K562 (cell line): ENCODE data around the gene PYGO2. TPM values are rescaled to one million over a fixed set of nuclear protein-coding genes. Genes with fewer than 3 reads are reported as not detected.
A peak's percentile ranks its signal among the peaks of the same experiment; 100 is the strongest.

Source experiments
- ATAC-seq: fragments of 200-7000 bp; cut with Tn5 transposase; 3 replicates; pipeline ENCODE4 v1.9.1; 2020; ENCODE audit warnings: moderate library complexity
- BruUV-seq: library from RNA; stranded (reverse); fragments of 400-500 nt; replicated peaks from 2 replicates; lab custom pipeline; 2021; lab: Mats Ljungman, UMichigan
- CTCF ChIA-PET: fragments of 300-600 bp; formaldehyde crosslinking; extraction: SDS; loops from one replicate; lab custom pipeline; 2021; ENCODE audit warnings: low intra/inter-chr PET ratio; lab: Yijun Ruan, JAX
- POLR2A ChIA-PET: fragments of 300-600, 350-650 bp; sonication (Branson Sonifier 250); formaldehyde crosslinking; extraction: SDS; loops from one replicate; lab custom pipeline; 2021; ENCODE audit warnings: antibody characterized with exemption, inconsistent platforms; lab: Yijun Ruan, JAX
- DNase-seq, 4 experiments: peaks; one replicate each; pipeline versions ENCODE4 v3.0.0 to v3.0.0-alpha.2; 2011 to 2018; ENCODE audit warnings: low spot score in 3 of 4, mixed read lengths in 3 of 4; ENCODE audit errors: extremely low read depth in 1 of 4
- FAIRE-seq: peaks from 2 replicates; lab custom pipeline; 2011; peaks lifted over from hg19 to GRCh38; lab: Jason Lieb, UNC
- H2AFZ ChIP-seq: 2 replicates; pipeline ENCODE4 v1.6.0; 2011; ENCODE audit warnings: low read depth, low read length, control low read depth, inconsistent platforms
- H3K27ac ChIP-seq: fragments of 200-600 bp; 3 replicates; pipeline ENCODE4 v1.8.0; 2011; ENCODE audit warnings: low read depth, mild to moderate bottlenecking, control low read depth, inconsistent platforms, low read length, moderate library complexity, mixed read lengths; ENCODE audit errors: extremely low read depth
- H3K27me3 ChIP-seq, 2 experiments: fragments of 300-600 bp in 1 of 2; 2 replicates in 1 of 2; 3 replicates in 1 of 2; pipeline versions ENCODE4 v1.6.0 to v1.8.0; 2011; ENCODE audit warnings: inconsistent platforms in 2 of 2, low read length in 2 of 2, mild to moderate bottlenecking in 1 of 2, mixed read lengths in 1 of 2, moderate library complexity in 1 of 2; ENCODE audit not compliant: control insufficient read depth in 2 of 2, insufficient read depth in 2 of 2
- H3K36me3 ChIP-seq: fragments of 300-600 bp; 3 replicates; pipeline ENCODE4 v1.8.0; 2011; ENCODE audit warnings: mild to moderate bottlenecking, low read length, inconsistent platforms; ENCODE audit not compliant: control insufficient read depth, insufficient read depth
- H3K4me1 ChIP-seq, 2 experiments: fragments of 200-600 bp in 1 of 2; replicated peaks in 1 of 2; 2 replicates in 1 of 2; 3 replicates in 1 of 2; pipeline versions ENCODE4 v1.5.1 to v1.8.0; 2011; ENCODE audit warnings: inconsistent platforms in 2 of 2, low read length in 2 of 2, mild to moderate bottlenecking in 1 of 2, mixed read lengths in 1 of 2, moderate library complexity in 1 of 2; ENCODE audit not compliant: control insufficient read depth in 2 of 2, insufficient read depth in 2 of 2
- H3K4me2 ChIP-seq: 2 replicates; pipeline ENCODE4 v1.6.1; 2011; ENCODE audit warnings: low read length, control low read depth, inconsistent platforms, mixed read lengths; ENCODE audit not compliant: insufficient read depth
- H3K4me3 ChIP-seq: fragments of 200-600 bp; sonication (generic), shearing (Covaris generic); 2 replicates; pipeline ENCODE4 v1.5.1; 2016; ENCODE audit warnings: control low read depth, inconsistent platforms
- H3K79me2 ChIP-seq: fragments of 200-600 bp; 3 replicates; pipeline ENCODE4 v1.8.0; 2011; ENCODE audit warnings: low read length, inconsistent platforms; ENCODE audit not compliant: control insufficient read depth, insufficient read depth
- H3K9ac ChIP-seq, 2 experiments: 2 replicates each; pipeline versions ENCODE4 v1.6.0 to v1.6.1; 2011; ENCODE audit warnings: low read depth in 2 of 2, low read length in 2 of 2, control low read depth in 1 of 2, inconsistent platforms in 1 of 2, mild to moderate bottlenecking in 1 of 2, mixed read lengths in 1 of 2; ENCODE audit not compliant: insufficient read depth in 1 of 2
- H3K9me1 ChIP-seq: one replicate; pipeline ENCODE4 v1.6.0; 2011; ENCODE audit warnings: inconsistent platforms, mild to moderate bottlenecking, low read length, moderate library complexity; ENCODE audit not compliant: control insufficient read depth, insufficient read depth
- H3K9me3 ChIP-seq: replicated peaks from 2 replicates; pipeline ENCODE4 v1.5.1; 2011; ENCODE audit warnings: low read depth, low read length, inconsistent platforms; ENCODE audit not compliant: control insufficient read depth, insufficient read depth
- H4K20me1 ChIP-seq: replicated peaks from 2 replicates; pipeline ENCODE4 v1.6.1; 2011; ENCODE audit warnings: low read length, inconsistent platforms, mixed read lengths; ENCODE audit not compliant: control insufficient read depth, insufficient read depth
- ELF4 ChIP-seq: fragments of 450-650 bp; formaldehyde crosslinking; IDR thresholded peaks from 2 replicates; pipeline ENCODE4 v1.4.0; 2022; ENCODE audit warnings: missing genetic modification characterization
- ETV5 ChIP-seq: sonication (generic); formaldehyde crosslinking; IDR thresholded peaks from 2 replicates; pipeline ENCODE4 v1.4.0; 2020; ENCODE audit warnings: low read depth, mild to moderate bottlenecking, missing genetic modification reagents
- POLR2G ChIP-seq: fragments of 200-400 bp; formaldehyde crosslinking; IDR thresholded peaks from 2 replicates; pipeline ENCODE4 v1.6.1; 2017; ENCODE audit warnings: low read depth, mild to moderate bottlenecking, antibody characterized with exemption, low read length, moderate library complexity
- RBFOX2 ChIP-seq: fragments of 200-400 bp; formaldehyde crosslinking; IDR thresholded peaks from 2 replicates; pipeline ENCODE4 v1.6.1; 2017; ENCODE audit warnings: low read depth, mild to moderate bottlenecking, low read length, moderate library complexity
- RUNX1 ChIP-seq: sonication (generic); IDR thresholded peaks from 2 replicates; pipeline ENCODE4 v1.6.1; 2016; ENCODE audit warnings: antibody characterized with exemption, low read depth
- WGBS: fragments of 100-300 bp; shearing (Covaris generic); methylation state at CpG from one replicate; pipeline ENCODE4 v1.1.6; 2016; ENCODE audit warnings: low coverage, mixed read lengths; ENCODE audit not compliant: insufficient coverage; ENCODE audit errors: missing lambda C conversion rate; 5-methylcytosine and 5-hydroxymethylcytosine counted together
- in situ Hi-C: fragments of 300-500 bp; cut with MboI; formaldehyde crosslinking; loops from 4 replicates; pipeline ENCODE4 v1.15.0; 2018; ENCODE audit warnings: inconsistent platforms, mixed read lengths
- intact Hi-C: fragments of 100-400 bp; cut with micrococcal nuclease; formaldehyde crosslinking; loops from 2 replicates; pipeline ENCODE4 v1.14.2; 2022
- polyA plus RNA-seq, 8 experiments: library from polyadenylated mRNA; depleted of rRNA in 4 of 8; stranded (reverse) in 5 of 8; unstranded in 3 of 8; fragments of >200 nt; fragmentation: Nextera tagmentation in 2 of 8; fragmentation: Illumina TruSeq in 1 of 8; extraction: Ambion mirVana in 2 of 8; extraction: Trizol in 1 of 8; gene quantifications; 2 replicates each; pipeline versions ENCODE4 v1.2.1 to v1.2.3, GENCODE V29; 2011 to 2014; ENCODE audit warnings: inconsistent platforms in 1 of 8, missing spikeins in 1 of 8
- total RNA-seq, 7 experiments: library from RNA; depleted of rRNA in 6 of 7; stranded (reverse); fragments of >200 nt in 6 of 7; fragmentation: Illumina TruSeq in 2 of 7; extraction: Trizol in 2 of 7; gene quantifications; 2 replicates each; pipeline versions ENCODE4 v1.2.1 to v1.2.3, GENCODE V29; 2011 to 2021; ENCODE audit warnings: low replicate concordance in 1 of 7
- TF ChIP-seq, protein P1 (sequence below): fragments of 250-450 bp; sonication (Bioruptor Pico); IDR thresholded peaks from 2 replicates; pipeline ENCODE4 v1.8.0; 2021; ENCODE audit warnings: borderline replicate concordance, mild to moderate bottlenecking, moderate library complexity; ENCODE audit not compliant: poor library complexity, severe bottlenecking
- TF ChIP-seq, protein P2 (sequence below): sonication (generic); formaldehyde crosslinking; IDR thresholded peaks from 2 replicates; pipeline ENCODE4 v1.8.0; 2022; ENCODE audit warnings: mild to moderate bottlenecking, missing genetic modification reagents

The PYGO2 gene
- total and polyA plus RNA-seq, 9 of the 15 experiments (the other 6 are each of a cell fraction or from before 2014, with no cell fraction given), result 8.3 to 36.2 (median 18.2) TPM

DNA sequence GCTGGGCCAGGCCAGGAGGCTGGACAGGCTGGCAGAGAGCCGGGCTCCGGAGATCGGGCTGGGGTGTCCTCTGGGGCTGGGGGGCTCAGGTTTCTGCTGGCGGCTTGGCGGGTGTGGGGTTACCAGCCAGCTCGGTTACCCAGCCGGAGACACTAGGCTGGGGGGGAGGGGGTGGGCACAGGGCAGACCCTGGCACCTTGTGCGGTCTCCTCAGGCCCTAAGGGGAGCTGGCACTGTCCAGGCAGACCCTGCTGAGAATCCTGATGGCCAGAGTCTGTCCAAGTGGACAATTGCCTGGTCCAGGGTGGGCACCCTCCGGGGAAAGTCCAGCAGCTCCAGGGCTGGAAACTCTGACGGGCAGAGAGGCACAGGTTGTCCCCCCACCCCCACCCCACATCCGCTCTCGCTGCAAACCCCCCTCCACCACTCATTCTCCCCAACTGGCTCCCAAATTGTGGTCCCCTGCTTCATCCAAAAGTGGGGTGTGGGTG, 47.7 kb upstream of the PYGO2 start:
- in situ Hi-C loops (no loop called here), intact Hi-C loops (no loop called here)
- H3K9ac ChIP-seq, result peak overlapping the region in 1 of 2 experiments; percentile 83; a peak in 3 of 4 replicates
- H3K9me1 ChIP-seq, result no peaks in the 10 kb centered on the region
- BruUV-seq, result no TSS peak
- ChIA-PET POLR2A (interaction anchor here (0.6 to 1.7 kb wide), 3 partner anchors 8 to 37 kb away, joined by 3 to 12 read pairs (median 5); no protein-coding TSS in a partner anchor), CTCF (no interaction called here)
- TF ChIP-seq, protein P1, sequence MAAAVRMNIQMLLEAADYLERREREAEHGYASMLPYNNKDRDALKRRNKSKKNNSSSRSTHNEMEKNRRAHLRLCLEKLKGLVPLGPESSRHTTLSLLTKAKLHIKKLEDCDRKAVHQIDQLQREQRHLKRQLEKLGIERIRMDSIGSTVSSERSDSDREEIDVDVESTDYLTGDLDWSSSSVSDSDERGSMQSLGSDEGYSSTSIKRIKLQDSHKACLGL (CRISPR knock-in tag), result no peak
- TF ChIP-seq POLR2G, result peak; percentile 45; the same call in 1 of the 2 replicates
- no peak for TF ChIP-seq RUNX1
- no peak for TF ChIP-seq ETV5
- TF ChIP-seq ELF4 (CRISPR knock-in tag), result no peak
- peak; percentile 50 for TF ChIP-seq RBFOX2
- TF ChIP-seq, protein P2, sequence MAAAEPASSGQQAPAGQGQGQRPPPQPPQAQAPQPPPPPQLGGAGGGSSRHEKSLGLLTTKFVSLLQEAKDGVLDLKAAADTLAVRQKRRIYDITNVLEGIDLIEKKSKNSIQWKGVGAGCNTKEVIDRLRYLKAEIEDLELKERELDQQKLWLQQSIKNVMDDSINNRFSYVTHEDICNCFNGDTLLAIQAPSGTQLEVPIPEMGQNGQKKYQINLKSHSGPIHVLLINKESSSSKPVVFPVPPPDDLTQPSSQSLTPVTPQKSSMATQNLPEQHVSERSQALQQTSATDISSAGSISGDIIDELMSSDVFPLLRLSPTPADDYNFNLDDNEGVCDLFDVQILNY (CRISPR knock-in tag), result no peak
- no peak overlapping the region for H3K4me3 ChIP-seq
- no peak overlapping the region for H2AFZ ChIP-seq
- H3K9me3 ChIP-seq, result no peaks in the 10 kb centered on the region
- peaks cover 3% of the 10 kb centered on the region for H4K20me1 ChIP-seq
- 83% methylated on average over 7 of the region's 12 CpGs for WGBS
- DNase-seq (no peak), ATAC-seq (no peak), FAIRE-seq (no peak)
- H3K27me3 ChIP-seq, result no peaks in the 10 kb centered on the region
- peak overlapping the region; percentile 57; the same call in 1 of the 3 replicates for H3K27ac ChIP-seq
- H3K4me1 ChIP-seq, result peaks cover 87 to 91% of the 10 kb centered on the region in 2 experiments
- no peak overlapping the region for H3K4me2 ChIP-seq
- H3K36me3 ChIP-seq, result peaks cover 73% of the 10 kb centered on the region; the same call in 2 of the 3 replicates
- H3K79me2 ChIP-seq, result peaks cover 91% of the 10 kb centered on the region
